ENCODE measurements around the gene ZNF57.

DNA sequence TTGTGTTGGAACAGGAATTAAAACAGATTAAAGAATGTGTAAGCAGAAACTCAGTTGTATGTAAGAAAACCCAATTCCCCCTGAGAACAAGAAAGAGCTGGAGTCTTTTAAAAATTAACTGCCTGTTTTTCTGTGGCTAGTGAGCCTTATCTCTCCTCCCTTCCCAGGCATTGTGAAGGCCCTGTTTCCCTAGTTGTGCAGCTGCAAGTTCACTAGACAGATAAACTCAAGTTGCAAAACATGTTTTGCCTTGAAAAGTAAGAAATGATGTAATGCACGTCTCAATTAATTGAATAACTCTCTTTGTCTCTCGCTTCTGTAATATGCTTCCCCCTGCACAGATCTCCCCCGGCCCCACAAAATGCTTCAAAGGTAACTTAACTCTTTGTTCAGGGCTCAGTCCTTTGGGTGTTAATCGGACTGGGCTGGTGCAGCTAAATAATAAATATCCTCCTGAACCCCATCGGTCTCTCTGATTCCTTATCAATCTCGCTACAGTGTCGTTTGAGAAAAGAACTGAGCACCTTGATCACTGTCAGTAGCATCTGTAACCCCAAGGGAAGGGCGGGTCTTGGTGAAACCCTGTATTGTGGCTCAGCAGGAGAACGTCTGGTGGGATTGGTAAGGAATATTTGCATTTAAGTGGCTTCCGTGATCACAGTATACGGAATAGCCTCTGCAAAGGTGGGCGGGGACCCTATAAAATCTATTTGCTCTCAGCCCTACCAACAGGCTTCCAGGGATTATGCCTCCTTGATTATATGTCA, 35.2 kb upstream of the ZNF57 start:
- TF ChIP-seq RAD21 (IDR thresholded peaks at IDR 0.05; ENCODE audit: low read length) (no peak), TAF1 (IDR thresholded peaks at IDR 0.05; ENCODE audit: borderline replicate concordance, low read depth, low read length) (no peak)

Data from SK-N-SH (cell line).